Activated CD4-positive, alpha-beta T cell treated with anti-CD3 and anti-CD28 coated beads, Interleukin-2, amount 50 U/mL, for 24 hours (primary cell): ENCODE measurements around the gene PIAS4.
"Not testable (repeated sequence)": the region's sequence is repeated elsewhere in the genome, so short reads cannot be mapped to it uniquely, and the experiment has no call there.

Source experiments
- DNase-seq, 2 donors: peaks; one replicate each; pipeline ENCODE4 v3.0.0-alpha.2; 2020; ENCODE audit warnings: low read depth in 1 of 2, low spot score in 1 of 2

PIAS4 gene

GRCh38 chr19:3990815-3991117 lies 16.8 kb upstream of the PIAS4 start:
- no peak for DNase-seq

GRCh38 chr19:3995607-3996006 lies 11.9 kb upstream of the PIAS4 start:
- DNase-seq, result no peak

- not testable (repeated sequence) for DNase-seq
Observed at GRCh38 chr19:3998667-3999412, 8.7 kb upstream of the PIAS4 start.

GRCh38 chr19:4000798-4001197 lies 6.7 kb upstream of the PIAS4 start:
- not testable (repeated sequence) for DNase-seq

GRCh38 chr19:4005436-4005835 lies 2.1 kb upstream of the PIAS4 start:
- not testable (repeated sequence) for DNase-seq

- DNase-seq, result no peak
Observed at GRCh38 chr19:4007836-4008539, 452 bp downstream of the PIAS4 start.

- no peak for DNase-seq
Observed at GRCh38 chr19:4009990-4010807, 2.7 kb downstream of the PIAS4 start.

- no peak for DNase-seq
Observed at GRCh38 chr19:4010808-4011110, 3.2 kb downstream of the PIAS4 start.

- DNase-seq, result not testable (repeated sequence)
Observed at GRCh38 chr19:4011430-4011829, 3.9 kb downstream of the PIAS4 start.

- DNase-seq, result no peak
Observed at GRCh38 chr19:4012092-4012974, 4.8 kb downstream of the PIAS4 start.

GRCh38 chr19:4012975-4013634 lies 5.6 kb downstream of the PIAS4 start:
- DNase-seq, result no peak

GRCh38 chr19:4013886-4014540 lies 6.5 kb downstream of the PIAS4 start:
- no peak for DNase-seq

GRCh38 chr19:4014541-4015491 lies 7.3 kb downstream of the PIAS4 start:
- DNase-seq, result no peak

GRCh38 chr19:4015705-4016402 lies 8.3 kb downstream of the PIAS4 start:
- DNase-seq, result no peak

GRCh38 chr19:4016486-4016885 lies 8.9 kb downstream of the PIAS4 start:
- no peak for DNase-seq

GRCh38 chr19:4016903-4017638 lies 9.5 kb downstream of the PIAS4 start:
- no peak for DNase-seq

- DNase-seq, result no peak
Observed at GRCh38 chr19:4018140-4018613, 10.6 kb downstream of the PIAS4 start.
